Type B pancreatic cell (in vitro differentiated cells): ENCODE data around the gene ARMC8. TPM values are rescaled to one million over a fixed set of nuclear protein-coding genes. Genes with fewer than 3 reads are reported as not detected.

Experiments
- DNase-seq: peaks from one replicate; pipeline ENCODE4 v3.0.0; 2021; ENCODE audit warnings: mixed read lengths; ENCODE audit not compliant: unreplicated experiment; ENCODE audit errors: extremely low spot score
- H3K27ac Mint-ChIP-seq: 2 replicates; pipeline ENCODE4 v1.8.0; 2021; ENCODE audit warnings: mild to moderate bottlenecking, mixed read lengths
- H3K27me3 Mint-ChIP-seq: 2 replicates; pipeline ENCODE4 v1.8.0; 2021; ENCODE audit warnings: mixed read lengths
- H3K36me3 Mint-ChIP-seq: 2 replicates; pipeline ENCODE4 v1.8.0; 2021; ENCODE audit warnings: mixed read lengths
- H3K4me1 Mint-ChIP-seq: one replicate; pipeline ENCODE4 v1.8.0; 2021; ENCODE audit warnings: mixed read lengths; ENCODE audit not compliant: unreplicated experiment
- H3K4me3 Mint-ChIP-seq: 2 replicates; pipeline ENCODE4 v1.8.0; 2021; ENCODE audit warnings: mild to moderate bottlenecking, mixed read lengths
- H3K9me3 Mint-ChIP-seq: 2 replicates; pipeline ENCODE4 v1.8.0; 2021; ENCODE audit warnings: mixed read lengths
- total RNA-seq: library from RNA; stranded (reverse); gene quantifications from 2 replicates; pipeline ENCODE4 v1.2.1, GENCODE V29; 2021; ENCODE audit warnings: low replicate concordance
- TF ChIP-seq, protein P1 (sequence below): fragments of 200-600 bp; sonication (generic); conservative IDR thresholded peaks from 2 replicates; pipeline ENCODE4 v1.5.0; 2021; ENCODE audit warnings: antibody characterized with exemption, mild to moderate bottlenecking

The ARMC8 gene
- total RNA-seq, 1 donor from 2014 or later, result 46.1 TPM

DNA sequence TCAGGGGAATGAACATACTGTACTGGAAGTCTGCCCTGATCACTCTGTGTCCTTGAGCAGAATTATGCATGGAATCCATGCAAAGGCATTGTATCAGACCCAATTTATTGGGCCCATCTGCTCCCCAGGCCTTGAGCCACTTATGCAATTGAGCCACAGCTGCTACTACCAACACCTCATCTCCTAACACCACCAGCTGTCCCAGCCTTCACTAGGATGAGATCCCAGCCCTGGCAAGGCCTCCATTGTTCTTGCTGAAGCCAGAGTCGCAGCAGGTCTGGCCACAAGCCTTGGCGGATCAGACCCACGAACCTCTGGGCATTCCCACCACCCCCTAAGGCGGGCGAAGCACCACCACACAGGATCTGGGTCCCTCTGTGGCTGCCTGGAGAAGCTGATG is 151.7 kb downstream of the ARMC8 start:
- DNase-seq, result no peak
- no peak overlapping the region for H3K27ac Mint-ChIP-seq
- no peaks in the 10 kb centered on the region for H3K36me3 Mint-ChIP-seq
- no peaks in the 10 kb centered on the region for H3K9me3 Mint-ChIP-seq
- TF ChIP-seq, protein P1, sequence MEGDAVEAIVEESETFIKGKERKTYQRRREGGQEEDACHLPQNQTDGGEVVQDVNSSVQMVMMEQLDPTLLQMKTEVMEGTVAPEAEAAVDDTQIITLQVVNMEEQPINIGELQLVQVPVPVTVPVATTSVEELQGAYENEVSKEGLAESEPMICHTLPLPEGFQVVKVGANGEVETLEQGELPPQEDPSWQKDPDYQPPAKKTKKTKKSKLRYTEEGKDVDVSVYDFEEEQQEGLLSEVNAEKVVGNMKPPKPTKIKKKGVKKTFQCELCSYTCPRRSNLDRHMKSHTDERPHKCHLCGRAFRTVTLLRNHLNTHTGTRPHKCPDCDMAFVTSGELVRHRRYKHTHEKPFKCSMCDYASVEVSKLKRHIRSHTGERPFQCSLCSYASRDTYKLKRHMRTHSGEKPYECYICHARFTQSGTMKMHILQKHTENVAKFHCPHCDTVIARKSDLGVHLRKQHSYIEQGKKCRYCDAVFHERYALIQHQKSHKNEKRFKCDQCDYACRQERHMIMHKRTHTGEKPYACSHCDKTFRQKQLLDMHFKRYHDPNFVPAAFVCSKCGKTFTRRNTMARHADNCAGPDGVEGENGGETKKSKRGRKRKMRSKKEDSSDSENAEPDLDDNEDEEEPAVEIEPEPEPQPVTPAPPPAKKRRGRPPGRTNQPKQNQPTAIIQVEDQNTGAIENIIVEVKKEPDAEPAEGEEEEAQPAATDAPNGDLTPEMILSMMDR, result no peak
- H3K4me3 Mint-ChIP-seq, result no peak overlapping the region
- H3K4me1 Mint-ChIP-seq, result no peaks in the 10 kb centered on the region
- H3K27me3 Mint-ChIP-seq, result peaks cover 4% of the 10 kb centered on the region

DNA sequence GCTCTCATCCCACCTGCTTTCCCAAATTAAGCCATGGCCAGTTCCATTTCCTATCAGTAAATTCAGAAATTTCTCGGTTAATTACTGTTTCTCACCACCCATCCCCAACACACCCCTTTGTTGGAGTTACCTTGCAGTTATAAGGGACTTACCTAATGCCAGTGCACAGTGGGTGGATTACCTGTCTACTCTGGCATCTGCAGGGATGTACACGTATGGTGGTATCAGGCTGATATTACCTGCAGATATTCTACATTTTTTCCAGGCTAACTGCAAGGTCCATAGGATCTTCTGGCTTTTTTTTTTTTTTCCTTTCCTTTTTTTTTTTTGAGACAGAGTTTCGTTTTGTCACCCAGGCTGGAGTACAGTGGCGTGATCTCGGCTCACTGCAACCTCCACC is 153.4 kb downstream of the ARMC8 start:
- H3K27ac Mint-ChIP-seq, result no peak overlapping the region
- TF ChIP-seq, protein P1, result no peak
- H3K4me1 Mint-ChIP-seq, result no peaks in the 10 kb centered on the region
- peaks cover 4% of the 10 kb centered on the region for H3K27me3 Mint-ChIP-seq
- H3K4me3 Mint-ChIP-seq, result no peak overlapping the region
- DNase-seq, result no peak
- H3K9me3 Mint-ChIP-seq, result no peaks in the 10 kb centered on the region
- H3K36me3 Mint-ChIP-seq, result no peaks in the 10 kb centered on the region

DNA sequence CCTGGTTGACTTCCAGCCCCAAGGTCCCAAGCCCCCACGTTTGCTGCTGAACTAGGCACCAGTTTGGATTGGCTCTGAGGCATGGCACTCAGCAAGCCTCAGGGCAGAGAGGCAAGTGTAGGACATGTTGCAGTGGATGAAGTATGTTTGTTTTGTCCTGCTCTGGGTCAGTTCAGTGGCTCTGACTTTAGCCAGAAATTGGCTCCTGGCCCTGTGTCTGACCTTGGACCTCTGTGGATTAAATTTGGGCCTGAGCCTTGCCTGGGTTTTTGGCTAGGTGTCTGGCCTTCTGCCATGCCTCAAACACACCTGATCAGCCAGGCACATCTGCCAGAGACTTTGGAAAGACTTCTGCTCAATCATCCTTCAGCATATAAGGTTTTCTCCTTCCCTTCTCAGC is 157.7 kb downstream of the ARMC8 start:
- Mint-ChIP-seq H3K27me3 (peaks cover 3% of the 10 kb centered on the region), H3K4me1 (peaks cover 10% of the 10 kb centered on the region), H3K36me3 (no peaks in the 10 kb centered on the region), H3K9me3 (no peaks in the 10 kb centered on the region), H3K27ac (no peak overlapping the region), H3K4me3 (no peak overlapping the region)
- DNase-seq, result no peak
- TF ChIP-seq, protein P1, result no peak

Other genes starting within 250 kb of the ARMC8 start
- gene CLDN18, start 177.1 kb upstream of the ARMC8 start, total RNA-seq, result 7.3 and 50.8 TPM in 2 replicates
- gene DZIP1L, start 71.7 kb upstream of the ARMC8 start, total RNA-seq, result 3.2 and 17.8 TPM in 2 replicates
- 0.34 TPM in 1 of 2 replicates, not detected in the other for gene A4GNT, start 54.9 kb upstream of the ARMC8 start, total RNA-seq
- 18.2 and 21.2 TPM in 2 replicates for gene DBR1, start 12.4 kb upstream of the ARMC8 start, total RNA-seq
- 0.40 and 3.7 TPM in 2 replicates for gene NME9, start 142.6 kb downstream of the ARMC8 start, total RNA-seq
- gene MRAS, start 161.3 kb downstream of the ARMC8 start, total RNA-seq, result 6.6 and 41.6 TPM in 2 replicates
- 1.6 and 2.0 TPM in 2 replicates for gene ESYT3, start 247.3 kb downstream of the ARMC8 start, total RNA-seq